ENCODE data around the gene TDRD6. TPM values are rescaled to one million over a fixed set of nuclear protein-coding genes. Genes with fewer than 3 reads are reported as not detected.
"Not testable (repeated sequence)": the region's sequence is repeated elsewhere in the genome, so short reads cannot be mapped to it uniquely, and the experiment has no call there.

The TDRD6 gene
- total and polyA plus RNA-seq, 8 donors: 0.48 to 1.5 (median 0.89) TPM; not detected in 5

DNA sequence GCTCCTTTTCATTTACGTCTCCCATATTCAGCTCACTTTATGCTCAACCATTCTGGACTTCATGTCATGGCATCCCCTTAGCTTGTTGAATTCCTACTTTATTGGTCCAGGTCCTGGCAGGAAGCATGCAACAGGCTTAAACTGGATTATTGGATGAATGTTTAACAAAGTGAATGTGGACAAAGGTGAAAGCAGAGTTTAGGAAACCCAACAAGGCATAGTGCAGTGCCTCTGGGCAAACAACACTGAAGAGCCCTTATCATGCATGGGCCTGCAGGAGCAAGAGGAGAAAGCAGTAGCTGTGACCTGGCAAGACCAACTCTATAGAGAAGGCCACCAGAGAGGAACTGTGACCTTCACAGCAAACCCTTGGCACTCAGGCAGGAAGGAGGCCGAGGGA, 53.8 kb downstream of the TDRD6 start:
- no peak overlapping the region for H3K27ac ChIP-seq
- no peaks in the 10 kb centered on the region for H3K36me3 ChIP-seq
- intact Hi-C loops (cut with DNase I; ENCODE audit: low total_unique reads): no loop called here
- WGBS, 5 donors: 66 to 99% (median 93%) methylated on average over 2 of the region's 2 CpGs
- H3K27me3 ChIP-seq: peaks cover 0 to 30% (median 3%) of the 10 kb centered on the region in 3 donors
- H3K4me3 ChIP-seq: no peak overlapping the region
- no peaks in the 10 kb centered on the region for H3K4me1 ChIP-seq
- no peaks in the 10 kb centered on the region for H3K9me3 ChIP-seq
- DNase-seq: no peak
- TF ChIP-seq EP300 (IDR thresholded peaks at IDR 0.05): no peak
- TF ChIP-seq POLR2A (IDR thresholded peaks at IDR 0.05): no peak

DNA sequence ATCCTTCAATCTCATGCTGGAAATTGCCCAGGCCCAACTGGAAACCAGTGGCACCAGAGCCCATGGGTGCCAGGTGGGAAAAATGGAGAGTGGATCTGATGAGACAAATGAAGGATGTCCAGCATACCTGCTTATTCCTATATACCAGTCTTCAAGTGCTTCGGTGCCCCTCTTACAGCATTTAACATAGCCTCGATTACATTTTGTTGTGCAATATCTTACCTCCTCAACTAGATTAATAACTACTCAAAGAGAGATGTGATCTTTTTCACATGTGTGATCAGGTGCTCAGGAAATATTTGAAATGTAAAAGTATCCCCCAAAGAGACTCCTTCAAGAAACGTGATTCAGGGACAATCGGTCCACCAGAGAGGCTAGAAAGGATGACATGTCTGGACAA, 54.2 kb downstream of the TDRD6 start:
- H3K4me3 ChIP-seq: no peak overlapping the region
- H3K9me3 ChIP-seq: no peaks in the 10 kb centered on the region
- H3K27ac ChIP-seq: no peak overlapping the region
- no peaks in the 10 kb centered on the region for H3K4me1 ChIP-seq
- TF ChIP-seq, protein P1, sequence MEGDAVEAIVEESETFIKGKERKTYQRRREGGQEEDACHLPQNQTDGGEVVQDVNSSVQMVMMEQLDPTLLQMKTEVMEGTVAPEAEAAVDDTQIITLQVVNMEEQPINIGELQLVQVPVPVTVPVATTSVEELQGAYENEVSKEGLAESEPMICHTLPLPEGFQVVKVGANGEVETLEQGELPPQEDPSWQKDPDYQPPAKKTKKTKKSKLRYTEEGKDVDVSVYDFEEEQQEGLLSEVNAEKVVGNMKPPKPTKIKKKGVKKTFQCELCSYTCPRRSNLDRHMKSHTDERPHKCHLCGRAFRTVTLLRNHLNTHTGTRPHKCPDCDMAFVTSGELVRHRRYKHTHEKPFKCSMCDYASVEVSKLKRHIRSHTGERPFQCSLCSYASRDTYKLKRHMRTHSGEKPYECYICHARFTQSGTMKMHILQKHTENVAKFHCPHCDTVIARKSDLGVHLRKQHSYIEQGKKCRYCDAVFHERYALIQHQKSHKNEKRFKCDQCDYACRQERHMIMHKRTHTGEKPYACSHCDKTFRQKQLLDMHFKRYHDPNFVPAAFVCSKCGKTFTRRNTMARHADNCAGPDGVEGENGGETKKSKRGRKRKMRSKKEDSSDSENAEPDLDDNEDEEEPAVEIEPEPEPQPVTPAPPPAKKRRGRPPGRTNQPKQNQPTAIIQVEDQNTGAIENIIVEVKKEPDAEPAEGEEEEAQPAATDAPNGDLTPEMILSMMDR (IDR thresholded peaks at IDR 0.05): no peak
- TF ChIP-seq EP300 (IDR thresholded peaks at IDR 0.05): no peak
- no peak for TF ChIP-seq POLR2AphosphoS5 (IDR thresholded peaks at IDR 0.05)
- no peak for TF ChIP-seq POLR2A (IDR thresholded peaks at IDR 0.05)
- DNase-seq: no peak
- no peaks in the 10 kb centered on the region for H3K36me3 ChIP-seq
- H3K27me3 ChIP-seq: peaks cover 0 to 26% (median 3%) of the 10 kb centered on the region in 3 donors
- intact Hi-C loops (cut with DNase I; ENCODE audit: low total_unique reads): no loop called here
- 91 to 96% (median 96%) methylated on average over 4 of the region's 4 CpGs for WGBS, 5 donors

DNA sequence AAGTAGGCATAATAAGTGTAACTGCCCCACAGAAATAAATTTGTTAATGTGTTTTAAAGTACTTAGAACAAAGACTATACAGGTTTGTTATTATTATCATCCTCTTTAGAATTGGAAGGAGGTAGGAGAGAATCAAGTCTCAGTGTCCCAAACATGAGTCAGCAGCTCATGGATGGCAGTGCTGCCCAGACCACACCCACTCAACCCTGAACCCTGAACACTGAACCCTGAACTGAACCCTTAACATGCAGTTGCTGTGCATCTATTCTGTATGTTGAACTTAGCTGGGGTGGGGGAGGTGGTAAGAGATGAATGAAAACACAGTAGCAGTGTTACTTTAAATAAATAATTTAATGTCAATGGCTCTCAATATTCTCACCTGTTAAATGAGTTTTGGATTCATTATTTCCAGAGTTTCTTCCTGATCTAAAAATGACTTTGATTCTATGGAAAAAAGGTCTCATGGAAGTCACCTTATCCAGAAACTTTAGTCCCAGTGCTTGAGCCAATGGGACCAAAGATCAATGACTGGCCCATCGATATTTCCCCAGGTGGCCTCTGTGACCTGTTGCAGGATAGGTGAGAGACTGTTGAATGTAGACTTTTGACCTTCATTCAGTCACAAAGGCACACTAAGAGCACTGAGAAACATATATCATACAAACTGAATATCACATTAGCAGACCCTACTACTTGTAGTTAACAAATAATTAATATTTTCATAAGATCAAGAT, 55.9 kb downstream of the TDRD6 start:
- no peak for DNase-seq
- Histone ChIP-seq H3K36me3 (no peaks in the 10 kb centered on the region), H3K4me3 (no peak overlapping the region), H3K27ac (no peak overlapping the region), H3K4me1 (no peaks in the 10 kb centered on the region), H3K27me3 (peaks cover 0 to 9% (median 0%) of the 10 kb centered on the region in 3 donors), H3K9me3 (no peaks in the 10 kb centered on the region)
- intact Hi-C loops (cut with DNase I; ENCODE audit: low total_unique reads): no loop called here
- TF ChIP-seq POLR2AphosphoS5 (IDR thresholded peaks at IDR 0.05) (no peak), POLR2A (IDR thresholded peaks at IDR 0.05) (no peak), EP300 (IDR thresholded peaks at IDR 0.05) (no peak)
- TF ChIP-seq, protein P1 (IDR thresholded peaks at IDR 0.05): no peak
- 78 to 89% (median 85%) methylated on average over 1 of the region's 1 CpG for WGBS, 5 donors

DNA sequence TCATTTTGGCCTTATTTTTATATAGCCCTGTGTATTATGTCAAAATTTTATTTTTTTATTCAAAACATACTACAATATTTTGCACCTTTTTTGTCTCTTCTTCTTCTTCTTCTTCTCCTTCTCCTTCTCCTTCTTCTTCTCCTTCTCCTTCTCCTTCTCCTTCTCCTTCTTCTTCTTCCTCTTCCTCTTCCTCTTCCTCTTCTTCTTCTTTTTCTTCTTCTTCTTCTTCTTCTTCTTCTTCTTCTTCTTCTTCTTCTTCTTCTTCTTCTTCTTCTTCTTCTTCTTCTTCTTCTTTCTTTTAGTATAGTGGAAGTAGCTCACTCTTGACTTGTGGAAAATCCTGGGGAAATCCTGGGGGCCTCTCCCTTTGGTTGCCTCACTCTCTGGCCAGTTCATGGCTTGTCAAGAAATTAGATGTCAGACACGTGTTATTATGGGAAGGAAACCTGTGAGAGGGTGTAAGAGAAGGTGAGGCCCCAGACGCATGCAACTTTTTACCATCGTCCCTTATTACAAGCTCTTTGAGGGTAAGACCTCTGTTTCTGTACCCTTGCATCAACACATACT, 56.6 kb downstream of the TDRD6 start:
- DNase-seq; H3K9me3 ChIP-seq; H3K4me3 ChIP-seq; H3K36me3 ChIP-seq; H3K4me1 ChIP-seq; H3K27ac ChIP-seq; intact Hi-C loops (cut with DNase I; ENCODE audit: low total_unique reads); H3K27me3 ChIP-seq: not testable (repeated sequence)
- WGBS, 5 donors: 75 to 87% (median 80%) methylated on average over 3 of the region's 3 CpGs

DNA sequence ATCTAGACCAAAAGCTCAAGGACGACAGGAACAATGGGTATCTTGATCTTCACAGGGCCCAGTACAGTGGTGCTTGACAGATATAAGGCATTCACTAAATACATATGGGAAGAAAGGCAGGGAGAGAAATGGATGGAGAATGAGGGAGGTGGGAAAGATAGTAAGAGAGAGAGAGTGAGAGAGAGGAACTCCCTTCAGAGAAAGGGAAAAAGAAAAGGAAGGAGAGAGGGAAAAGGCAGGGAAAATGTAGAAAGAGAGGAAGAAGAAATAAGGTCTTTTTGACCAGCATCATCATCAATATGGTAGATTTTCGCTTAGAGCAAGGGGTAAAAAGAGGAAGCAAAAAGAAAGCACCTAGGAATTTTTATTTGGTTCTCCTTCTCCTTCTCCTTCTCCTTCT, 58.3 kb downstream of the TDRD6 start:
- DNase-seq: no peak
- Histone ChIP-seq H3K27me3 (no peaks in the 10 kb centered on the region), H3K9me3 (no peaks in the 10 kb centered on the region), H3K4me3 (no peak overlapping the region), H3K36me3 (no peaks in the 10 kb centered on the region), H3K27ac (no peak overlapping the region), H3K4me1 (no peaks in the 10 kb centered on the region)
- WGBS, 5 donors: 49 to 68% (median 62%) methylated on average over 2 of the region's 2 CpGs
- TF ChIP-seq, protein P1 (IDR thresholded peaks at IDR 0.05): no peak
- TF ChIP-seq POLR2AphosphoS5 (IDR thresholded peaks at IDR 0.05) (no peak), EP300 (IDR thresholded peaks at IDR 0.05) (no peak), POLR2A (IDR thresholded peaks at IDR 0.05) (no peak)
- intact Hi-C loops (cut with DNase I; ENCODE audit: low total_unique reads): no loop called here
